Ishikawa (cell line): ENCODE data around the gene CCDC93.

Source experiments
- CEBPB ChIP-seq: IDR thresholded peaks from 2 replicates; pipeline ENCODE4 v1.6.1; 2012
- CREB1 ChIP-seq: IDR thresholded peaks from 2 replicates; pipeline ENCODE4 v1.6.1; 2012; ENCODE audit warnings: low read depth
- EGR1 ChIP-seq: IDR thresholded peaks from 2 replicates; pipeline ENCODE4 v1.6.1; 2012
- EP300 ChIP-seq: IDR thresholded peaks from 2 replicates; pipeline ENCODE4 v1.6.1; 2012; ENCODE audit warnings: borderline replicate concordance
- FOXM1 ChIP-seq: IDR thresholded peaks from 2 replicates; pipeline ENCODE4 v1.6.1; 2012; ENCODE audit warnings: low read depth, borderline replicate concordance
- NFIC ChIP-seq: IDR thresholded peaks from 2 replicates; pipeline ENCODE4 v1.6.1; 2012
- RAD21 ChIP-seq: IDR thresholded peaks from 2 replicates; pipeline ENCODE4 v1.6.1; 2012; ENCODE audit warnings: low read depth
- REST ChIP-seq: IDR thresholded peaks from 2 replicates; pipeline ENCODE4 v1.6.1; 2012; ENCODE audit warnings: low read depth, mild to moderate bottlenecking
- TAF1 ChIP-seq: IDR thresholded peaks from 2 replicates; pipeline ENCODE4 v1.6.1; 2012; ENCODE audit warnings: low read depth, mild to moderate bottlenecking
- TCF12 ChIP-seq: IDR thresholded peaks from 2 replicates; pipeline ENCODE4 v1.6.1; 2012; ENCODE audit warnings: low read depth
- TEAD4 ChIP-seq: IDR thresholded peaks from 2 replicates; pipeline ENCODE4 v1.6.1; 2012
- YY1 ChIP-seq: IDR thresholded peaks from 2 replicates; pipeline ENCODE4 v1.6.1; 2012; ENCODE audit warnings: low read depth
- ZBTB7A ChIP-seq: IDR thresholded peaks from 2 replicates; pipeline ENCODE4 v1.6.1; 2012; ENCODE audit warnings: low read depth
- TF ChIP-seq, protein P1 (sequence below): IDR thresholded peaks from 2 replicates; pipeline ENCODE4 v1.6.1; 2012
- TF ChIP-seq, protein P2 (sequence below): IDR thresholded peaks from 2 replicates; pipeline ENCODE4 v1.6.1; 2012

The CCDC93 gene

GRCh38 chr2:117943013-117943672 lies 70.7 kb downstream of the CCDC93 start:
- no peak for TF ChIP-seq CREB1

- TF ChIP-seq TEAD4: no peak
- TF ChIP-seq, protein P1, sequence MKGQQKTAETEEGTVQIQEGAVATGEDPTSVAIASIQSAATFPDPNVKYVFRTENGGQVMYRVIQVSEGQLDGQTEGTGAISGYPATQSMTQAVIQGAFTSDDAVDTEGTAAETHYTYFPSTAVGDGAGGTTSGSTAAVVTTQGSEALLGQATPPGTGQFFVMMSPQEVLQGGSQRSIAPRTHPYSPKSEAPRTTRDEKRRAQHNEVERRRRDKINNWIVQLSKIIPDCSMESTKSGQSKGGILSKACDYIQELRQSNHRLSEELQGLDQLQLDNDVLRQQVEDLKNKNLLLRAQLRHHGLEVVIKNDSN: no peak
- no peak for TF ChIP-seq EP300
- no peak for TF ChIP-seq TAF1
- no peak for TF ChIP-seq FOXM1
- TF ChIP-seq YY1: no peak
- TF ChIP-seq, protein P2, sequence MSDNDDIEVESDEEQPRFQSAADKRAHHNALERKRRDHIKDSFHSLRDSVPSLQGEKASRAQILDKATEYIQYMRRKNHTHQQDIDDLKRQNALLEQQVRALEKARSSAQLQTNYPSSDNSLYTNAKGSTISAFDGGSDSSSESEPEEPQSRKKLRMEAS: no peak
- TF ChIP-seq RAD21: no peak
- no peak for TF ChIP-seq NFIC
- TF ChIP-seq TCF12: no peak
- TF ChIP-seq ZBTB7A: no peak
- no peak for TF ChIP-seq EGR1
- TF ChIP-seq CREB1: no peak
- no peak for TF ChIP-seq REST
- no peak for TF ChIP-seq CEBPB
These were observed 71.3 kb downstream of the CCDC93 start for GRCh38 chr2:117942551-117942950.

DNA sequence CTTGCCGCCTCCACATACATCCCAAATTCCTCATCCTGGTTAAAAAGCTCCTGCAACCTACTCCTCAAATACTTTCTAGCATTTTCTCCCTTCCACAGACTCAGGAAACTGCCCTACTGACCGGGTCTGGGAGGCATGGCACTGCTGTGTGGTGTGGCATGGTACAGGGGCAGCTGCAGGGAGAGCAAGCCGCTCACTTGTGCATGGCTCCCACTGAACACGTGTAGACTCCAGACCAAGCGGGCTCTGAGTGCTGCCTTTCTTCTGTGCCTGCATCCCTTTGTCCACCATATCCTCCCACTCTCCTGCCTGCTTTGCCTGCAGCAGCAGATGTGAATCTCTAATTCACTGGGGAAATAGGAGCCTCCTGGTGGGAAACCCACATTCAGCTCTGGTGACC lies 72.2 kb downstream of the CCDC93 start:
- TF ChIP-seq NFIC (no peak), TEAD4 (no peak), CEBPB (no peak)
- TF ChIP-seq, protein P1: no peak

DNA sequence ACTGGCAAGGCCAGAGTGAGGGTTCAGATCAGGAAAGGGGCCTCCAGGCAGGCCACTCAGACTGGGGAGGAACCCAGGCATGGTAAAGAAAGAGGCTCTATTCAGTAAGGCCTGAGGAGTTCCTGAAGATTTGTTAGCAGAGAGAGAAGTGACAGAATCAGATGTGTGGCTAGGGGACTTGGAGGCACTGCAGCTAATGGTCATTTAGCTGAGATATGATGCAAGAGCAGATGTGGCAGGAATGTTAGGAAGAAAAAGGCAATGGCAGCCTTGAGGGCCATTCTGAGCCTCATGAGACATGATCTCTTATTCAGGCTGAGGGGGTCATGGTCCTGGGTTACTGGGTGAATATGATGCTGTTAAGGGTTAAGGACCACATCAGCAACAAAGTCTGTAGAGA lies 73.4 kb downstream of the CCDC93 start:
- TF ChIP-seq TEAD4 (no peak), TAF1 (no peak), FOXM1 (no peak), YY1 (no peak), EP300 (no peak), REST (no peak), CREB1 (no peak), NFIC (no peak)
- TF ChIP-seq, protein P2: no peak
- TF ChIP-seq, protein P1: no peak

GRCh38 chr2:117938611-117939010 lies 75.3 kb downstream of the CCDC93 start:
- TF ChIP-seq, protein P2: no peak
- TF ChIP-seq CREB1 (no peak), EGR1 (no peak), YY1 (no peak)
- TF ChIP-seq, protein P1: no peak

DNA sequence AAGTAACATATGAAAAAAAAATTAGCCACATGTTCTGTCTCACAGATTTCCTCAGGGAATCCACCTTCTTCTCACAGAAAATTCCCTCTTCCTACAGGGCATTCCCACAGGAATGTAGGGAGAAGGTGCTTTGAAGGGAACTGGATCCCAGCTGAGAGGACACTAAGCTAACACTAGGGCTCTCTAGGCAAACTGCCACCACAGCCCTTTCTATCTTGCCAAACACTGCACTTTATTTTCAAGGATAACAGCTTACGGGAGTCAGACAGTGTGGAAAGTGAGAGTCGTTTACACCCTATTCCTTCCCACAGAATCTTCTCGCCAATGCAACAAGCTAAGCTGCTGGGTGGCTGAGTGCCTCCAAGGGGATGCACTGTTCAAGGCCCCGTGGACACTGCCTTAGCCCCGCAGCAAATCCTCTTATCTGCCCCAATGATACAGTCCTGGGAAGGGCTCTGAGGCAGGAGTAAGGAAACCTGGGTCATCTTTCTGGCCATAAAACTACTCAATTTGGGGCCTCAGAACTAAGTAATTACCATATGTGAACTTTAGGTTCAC lies 76.9 kb downstream of the CCDC93 start:
- TF ChIP-seq EP300 (no peak), CEBPB (no peak), ZBTB7A (no peak), TEAD4 (no peak), CREB1 (no peak)
